Activated naive CD4-positive, alpha-beta T cell treated with anti-CD3 and anti-CD28 coated beads for 36 hours (primary cell): Measurements from ENCODE around the gene TRMT112. TPM values are rescaled to one million over a fixed set of nuclear protein-coding genes. Genes with fewer than 3 reads are reported as not detected.

Experiments
- CTCF ChIA-PET: fragments of 350-600 bp; sonication (Branson Sonifier 250); formaldehyde crosslinking; loops from one replicate; lab custom pipeline; 2021; ENCODE audit warnings: antibody characterized with exemption; lab: Charles Lee
- DNase-seq: peaks from one replicate; pipeline ENCODE4 v3.0.0-alpha.2; 2020
- H3K27ac Mint-ChIP-seq: one replicate; pipeline ENCODE4 v1.8.0; 2021; ENCODE audit warnings: mild to moderate bottlenecking, mixed read lengths
- H3K27me3 Mint-ChIP-seq: one replicate; pipeline ENCODE4 v1.8.0; 2021; ENCODE audit warnings: low read depth, mixed read lengths
- H3K36me3 Mint-ChIP-seq: one replicate; pipeline ENCODE4 v1.8.0; 2021; ENCODE audit warnings: low read depth, mixed read lengths
- H3K4me1 Mint-ChIP-seq: one replicate; pipeline ENCODE4 v1.8.0; 2021; ENCODE audit warnings: low read depth, mixed read lengths
- H3K4me3 Mint-ChIP-seq: one replicate; pipeline ENCODE4 v1.8.0; 2021; ENCODE audit warnings: mild to moderate bottlenecking, moderate library complexity, mixed read lengths
- H3K9me3 Mint-ChIP-seq: one replicate; pipeline ENCODE4 v1.8.0; 2021; ENCODE audit warnings: mixed read lengths
- intact Hi-C: fragments of 100-400 bp; cut with micrococcal nuclease; formaldehyde crosslinking; loops from one replicate; pipeline ENCODE4 v1.15.1; 2023
- total RNA-seq, 2 experiments: library from RNA; stranded (reverse); gene quantifications; one replicate each; pipeline ENCODE4 v1.2.3, GENCODE V29; 2021

The TRMT112 gene
- total RNA-seq, 2 experiments from 2014 or later: 241 to 261 TPM

DNA sequence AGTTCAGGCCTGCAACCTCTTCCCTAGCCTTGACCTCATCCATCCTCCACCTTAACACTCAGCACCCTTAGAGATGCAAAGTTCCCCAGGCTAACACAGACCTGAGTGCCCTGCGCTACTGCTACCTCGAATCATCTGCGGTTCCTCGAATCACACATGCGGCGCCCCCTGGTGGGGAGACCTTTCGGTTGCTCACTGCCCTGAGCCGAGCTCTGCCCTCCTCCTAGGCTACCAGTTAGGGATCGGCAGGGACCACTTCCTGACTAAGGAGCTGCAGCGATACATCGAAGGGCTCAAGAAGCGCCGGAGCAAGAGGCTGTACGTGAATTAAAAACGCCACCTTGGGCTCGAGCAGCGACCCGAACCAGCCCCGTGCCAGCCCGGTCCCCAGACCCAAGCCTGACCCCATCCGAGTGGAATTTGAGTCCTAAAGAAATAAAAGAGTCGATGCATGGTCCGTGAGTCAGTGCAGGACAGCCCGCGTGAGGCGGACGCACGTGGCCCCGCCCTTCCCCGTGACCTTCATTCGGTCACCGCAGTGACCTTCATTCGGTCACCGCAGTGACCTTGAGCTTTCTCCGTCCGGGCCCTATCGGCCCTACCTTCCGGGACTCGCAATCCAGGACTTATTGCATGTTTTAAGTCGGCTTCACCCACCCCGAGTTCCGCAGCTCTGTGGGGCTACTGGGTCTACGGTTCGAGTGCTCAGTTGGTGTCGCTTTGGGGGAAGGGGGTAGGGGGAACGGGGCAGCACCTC, 12.9 kb downstream of the TRMT112 start:
- peak; percentile 98 for DNase-seq
- Mint-ChIP-seq H3K4me3 (peak overlapping the region; percentile 88), H3K9me3 (no peaks in the 10 kb centered on the region), H3K27ac (peak overlapping the region; percentile 91), H3K36me3 (peaks cover 9% of the 10 kb centered on the region), H3K4me1 (peaks cover 39% of the 10 kb centered on the region), H3K27me3 (peaks cover 19% of the 10 kb centered on the region)
- intact Hi-C loops: loop anchor here (1.0 to 2.0 kb wide), 14 partner anchors 13 to 474 kb away; partner anchors contain the start of genes CCDC88B, COX8A, DNAJC4 and FKBP2
- CTCF ChIA-PET: interaction anchor here (0.6 to 5.2 kb wide), 30 partner anchors 9 to 119 kb away, joined by 3 to 89 read pairs (median 4); partner anchors contain the start of genes BAD, FERMT3, GPR137 and KCNK4

DNA sequence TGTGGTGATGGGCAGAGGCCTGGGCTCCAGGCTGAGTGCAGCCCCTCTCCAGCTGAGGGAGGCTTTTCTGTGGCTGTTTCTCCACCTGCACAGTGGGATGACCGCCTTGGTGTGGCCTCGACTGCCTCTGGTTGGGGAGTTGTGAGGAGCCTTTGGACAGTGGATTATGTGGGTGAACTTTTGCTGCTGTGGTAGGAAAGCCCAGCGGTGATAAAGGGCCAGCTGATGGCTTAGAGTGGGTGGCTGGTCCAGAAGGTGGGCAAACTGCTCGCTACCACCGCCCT, 13.4 kb downstream of the TRMT112 start:
- Mint-ChIP-seq H3K4me1 (peaks cover 36% of the 10 kb centered on the region), H3K36me3 (peaks cover 9% of the 10 kb centered on the region), H3K27me3 (peaks cover 21% of the 10 kb centered on the region), H3K27ac (no peak overlapping the region), H3K4me3 (peak overlapping the region; percentile 88), H3K9me3 (no peaks in the 10 kb centered on the region)
- CTCF ChIA-PET: interaction anchor here (0.8 to 5.2 kb wide), 21 partner anchors 13 to 119 kb away, joined by 3 to 89 read pairs (median 5); partner anchors contain the start of genes BAD, FERMT3, KCNK4 and PLCB3
- intact Hi-C loops: loop anchor here (1.0 to 2.0 kb wide), 3 partner anchors 100 to 475 kb away; partner anchors contain the start of genes MARK2 and SF1
- DNase-seq: no peak

- Mint-ChIP-seq H3K27me3 (peaks cover 26% of the 10 kb centered on the region), H3K4me3 (peak overlapping the region; percentile 88), H3K4me1 (peaks cover 36% of the 10 kb centered on the region), H3K36me3 (peaks cover 9% of the 10 kb centered on the region), H3K27ac (no peak overlapping the region), H3K9me3 (no peaks in the 10 kb centered on the region)
- no peak for DNase-seq
- CTCF ChIA-PET: interaction anchor here (0.7 to 5.2 kb wide), 24 partner anchors 11 to 118 kb away, joined by 3 to 89 read pairs (median 6); partner anchors contain the start of genes BAD, FERMT3, NUDT22 and PLCB3
- intact Hi-C loops: loop anchor here (1.0 to 2.0 kb wide), 3 partner anchors 99 to 475 kb away; partner anchors contain the start of genes MARK2 and SF1
These were observed 14.0 kb downstream of the TRMT112 start for GRCh38 chr11:64303109-64304031.

DNA sequence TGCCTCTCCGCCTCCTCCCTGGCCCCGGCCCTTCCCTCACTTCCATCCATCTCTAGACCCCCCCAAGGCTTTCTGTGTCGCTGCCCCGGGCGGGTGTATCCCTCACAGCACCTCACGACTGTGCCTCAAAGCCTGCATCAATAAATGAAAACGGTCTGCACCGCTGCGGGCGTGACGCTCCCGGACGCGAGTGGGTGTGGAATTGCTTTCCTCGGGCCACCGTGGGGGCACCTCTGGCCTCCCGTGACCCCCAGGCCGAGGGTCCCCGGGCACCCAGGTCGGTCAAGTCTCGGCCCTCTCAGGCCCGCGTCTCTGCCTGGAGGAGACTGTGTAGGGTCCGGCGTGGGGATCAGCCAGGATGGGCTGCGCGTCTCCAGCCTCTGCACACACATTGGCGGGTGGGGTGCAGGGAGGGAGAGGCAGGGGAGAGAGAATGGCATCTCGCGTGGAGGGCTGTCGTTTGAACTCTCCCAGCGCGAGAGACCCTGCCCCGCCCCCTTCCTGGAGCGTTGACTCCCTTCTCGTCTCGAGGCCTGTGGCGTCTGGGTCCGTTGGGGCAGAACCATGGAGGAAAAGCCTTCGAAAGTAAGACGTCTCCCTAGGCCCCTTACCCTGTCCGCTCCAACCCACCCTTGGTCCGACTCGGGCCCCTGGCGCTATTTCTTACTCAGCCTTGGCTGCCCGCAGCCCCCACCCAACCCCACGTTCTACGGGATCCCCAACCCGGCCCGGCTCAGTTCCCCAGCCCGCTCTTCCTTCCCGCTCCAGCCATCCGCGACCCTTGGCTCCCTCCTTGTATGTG, 17.3 kb downstream of the TRMT112 start, which contains the start of gene CATSPERZ:
CATSPERZ (plus strand) TSS at position 512 of the 802 bp plus-strand sequence; CDS start at position 565, 53 bp downstream.
- Mint-ChIP-seq H3K27ac (no peak within 1 kb of the TSS), H3K4me1 (peaks cover 25% of the 10 kb centered on the region), H3K36me3 (no peaks in the 10 kb centered on the region), H3K9me3 (no peaks in the 10 kb centered on the region), H3K27me3 (peaks cover 58% of the 10 kb centered on the region), H3K4me3 (peak within 1 kb of the TSS; percentile 48)
- DNase-seq: no peak
- intact Hi-C loops: loop anchor here (1.0 to 2.0 kb wide), 2 partner anchors 96 to 299 kb away; no protein-coding TSS in a partner anchor
- CTCF ChIA-PET: interaction anchor here (0.7 to 5.2 kb wide), 23 partner anchors 10 to 134 kb away, joined by 3 to 89 read pairs (median 5); partner anchors contain the start of genes BAD, CCDC88B, FERMT3 and GPR137

- no peak for DNase-seq
- intact Hi-C loops: no loop called here
- CTCF ChIA-PET: interaction anchor here (0.6 to 0.9 kb wide), 3 partner anchors 43 to 471 kb away, joined by 3 to 5 read pairs (median 4); no protein-coding TSS in a partner anchor
- Mint-ChIP-seq H3K4me1 (peaks cover 24% of the 10 kb centered on the region), H3K4me3 (no peak overlapping the region), H3K9me3 (no peaks in the 10 kb centered on the region), H3K27me3 (peaks cover 64% of the 10 kb centered on the region), H3K27ac (no peak overlapping the region), H3K36me3 (no peaks in the 10 kb centered on the region)
These were observed 18.2 kb downstream of the TRMT112 start for GRCh38 chr11:64298966-64299846.

- H3K4me3 Mint-ChIP-seq: no peak overlapping the region
- CTCF ChIA-PET: no interaction called here
- DNase-seq: no peak
- intact Hi-C loops: no loop called here
- H3K9me3 Mint-ChIP-seq: no peaks in the 10 kb centered on the region
- H3K36me3 Mint-ChIP-seq: no peaks in the 10 kb centered on the region
- no peak overlapping the region for H3K27ac Mint-ChIP-seq
- H3K4me1 Mint-ChIP-seq: peaks cover 19% of the 10 kb centered on the region
- H3K27me3 Mint-ChIP-seq: peaks cover 71% of the 10 kb centered on the region
These were observed 19.5 kb downstream of the TRMT112 start for GRCh38 chr11:64297699-64298358.

DNA sequence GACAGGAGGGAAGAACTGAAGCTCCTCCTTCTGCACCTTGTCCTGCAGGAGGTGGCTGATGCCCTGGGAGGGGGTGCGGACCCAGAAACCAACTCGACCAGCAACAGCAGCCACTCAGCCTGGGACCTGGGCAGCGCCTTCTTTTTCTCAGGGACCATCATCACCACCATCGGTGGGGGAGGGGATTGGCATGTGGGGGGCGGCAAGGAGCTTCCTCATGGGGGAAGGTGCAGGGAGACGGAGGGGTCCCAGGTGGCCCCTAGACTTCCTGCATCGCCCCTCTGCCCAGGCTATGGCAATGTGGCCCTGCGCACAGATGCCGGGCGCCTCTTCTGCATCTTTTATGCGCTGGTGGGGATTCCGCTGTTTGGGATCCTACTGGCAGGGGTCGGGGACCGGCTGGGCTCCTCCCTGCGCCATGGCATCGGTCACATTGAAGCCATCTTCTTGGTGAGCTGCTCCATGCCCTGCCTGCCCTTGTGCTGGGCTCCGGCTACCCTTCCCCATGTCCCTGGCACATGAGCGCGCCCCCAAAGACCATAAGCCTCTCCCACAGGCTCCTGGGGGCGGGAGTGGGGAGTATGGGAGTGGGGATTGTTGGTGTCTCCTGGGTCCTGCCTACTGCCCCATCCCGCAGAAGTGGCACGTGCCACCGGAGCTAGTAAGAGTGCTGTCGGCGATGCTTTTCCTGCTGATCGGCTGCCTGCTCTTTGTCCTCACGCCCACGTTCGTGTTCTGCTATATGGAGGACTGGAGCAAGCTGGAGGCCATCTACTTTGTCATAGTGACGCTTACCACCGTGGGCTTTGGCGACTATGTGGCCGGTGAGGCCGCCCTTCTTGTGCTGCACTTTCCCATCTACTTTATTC, 20.3 kb downstream of the TRMT112 start:
- H3K36me3 Mint-ChIP-seq: no peaks in the 10 kb centered on the region
- H3K4me3 Mint-ChIP-seq: no peak overlapping the region
- H3K27ac Mint-ChIP-seq: no peak overlapping the region
- H3K27me3 Mint-ChIP-seq: peaks cover 75% of the 10 kb centered on the region
- CTCF ChIA-PET: no interaction called here
- DNase-seq: no peak
- intact Hi-C loops: no loop called here
- peaks cover 19% of the 10 kb centered on the region for H3K4me1 Mint-ChIP-seq
- no peaks in the 10 kb centered on the region for H3K9me3 Mint-ChIP-seq

DNA sequence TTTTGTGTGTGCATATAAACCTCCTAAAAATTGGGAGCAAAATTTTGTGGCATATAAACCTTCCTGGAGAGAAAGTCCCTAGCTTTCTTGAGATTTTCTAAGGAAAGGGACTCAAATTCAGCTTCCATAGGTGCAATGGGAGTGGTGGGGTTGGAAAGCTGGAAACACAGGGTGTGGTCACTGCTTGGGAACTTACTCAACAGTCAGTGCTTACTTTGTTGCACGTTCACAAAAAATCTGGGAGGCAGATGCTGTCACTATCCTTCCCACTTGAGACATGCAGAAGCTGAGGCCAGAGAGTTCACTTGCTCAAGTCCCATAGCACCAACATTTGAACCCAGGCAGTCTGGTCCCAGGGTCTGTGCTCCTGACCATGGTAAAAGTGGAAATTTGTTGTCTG, 21.1 kb downstream of the TRMT112 start:
- CTCF ChIA-PET: no interaction called here
- no peak for DNase-seq
- Mint-ChIP-seq H3K36me3 (no peaks in the 10 kb centered on the region), H3K9me3 (no peaks in the 10 kb centered on the region), H3K27ac (no peak overlapping the region), H3K27me3 (peaks cover 71% of the 10 kb centered on the region), H3K4me3 (no peak overlapping the region), H3K4me1 (peaks cover 19% of the 10 kb centered on the region)
- intact Hi-C loops: no loop called here

- peaks cover 73% of the 10 kb centered on the region for H3K27me3 Mint-ChIP-seq
- H3K9me3 Mint-ChIP-seq: no peaks in the 10 kb centered on the region
- H3K36me3 Mint-ChIP-seq: no peaks in the 10 kb centered on the region
- CTCF ChIA-PET: interaction anchor here (1.0 kb wide), 1 partner anchor 9 kb away, joined by 3 read pairs; no protein-coding TSS in a partner anchor
- DNase-seq: no peak
- no peak overlapping the region for H3K27ac Mint-ChIP-seq
- H3K4me1 Mint-ChIP-seq: peaks cover 17% of the 10 kb centered on the region
- intact Hi-C loops: no loop called here
- no peak overlapping the region for H3K4me3 Mint-ChIP-seq
These were observed 21.6 kb downstream of the TRMT112 start for GRCh38 chr11:64295760-64296159.
